Activated gamma-delta T cell treated with anti-CD3 and anti-CD28 coated beads, Interleukin-2, amount 50 U/mL, for 16 hours (primary cell): ENCODE data around the gene CPNE5.
"Not testable (repeated sequence)": the region's sequence is repeated elsewhere in the genome, so short reads cannot be mapped to it uniquely, and the experiment has no call there.

ENCODE experiments used
- DNase-seq: peaks from one replicate; pipeline ENCODE4 v3.0.0-alpha.2; 2020; ENCODE audit warnings: low read depth

Gene CPNE5

DNA sequence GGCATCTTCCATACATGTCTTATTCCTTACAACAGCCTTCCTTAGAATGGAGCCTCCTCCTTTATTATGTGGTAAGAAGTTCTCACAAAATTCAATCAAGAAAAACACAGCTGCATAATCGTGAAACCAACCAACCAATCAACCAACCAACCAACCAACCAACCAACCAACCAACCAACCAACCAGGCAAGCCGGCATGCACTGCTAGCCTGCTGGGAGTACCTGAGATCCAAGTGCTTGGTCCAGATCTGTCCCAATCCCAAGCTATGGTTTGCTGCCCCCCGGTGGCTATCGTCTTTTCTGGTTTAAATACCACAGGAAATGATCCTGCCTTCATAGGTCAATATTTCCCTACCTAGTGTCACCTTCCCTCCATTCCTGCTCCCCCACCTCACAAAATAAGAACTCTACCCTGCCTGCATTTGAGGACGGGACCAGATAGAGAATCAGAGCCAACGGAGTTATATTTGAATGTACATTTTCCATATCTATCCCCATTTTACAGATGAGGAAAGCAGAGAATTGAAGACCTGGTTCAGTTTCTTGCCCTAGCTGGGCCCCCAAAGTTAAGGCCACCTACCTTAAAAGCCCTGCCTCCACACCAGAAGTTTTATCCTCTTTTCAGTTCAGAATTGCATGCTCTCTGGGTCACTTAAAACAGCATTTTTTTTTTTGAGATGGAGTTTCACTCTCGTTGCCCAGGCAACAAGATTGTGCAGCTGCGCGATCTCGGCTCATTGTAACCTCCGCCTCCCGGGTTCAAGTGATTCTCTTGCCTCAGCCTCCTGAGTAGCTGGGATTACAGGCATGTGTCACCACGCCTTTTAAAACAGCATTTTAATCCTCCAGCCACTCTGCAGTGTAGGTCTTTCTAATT is 114.5 kb downstream of the CPNE5 start:
- DNase-seq, result no peak

GRCh38 chr6:36723992-36724391 is 115.3 kb downstream of the CPNE5 start:
- not testable (repeated sequence) for DNase-seq

GRCh38 chr6:36722879-36723278 is 116.4 kb downstream of the CPNE5 start:
- DNase-seq, result no peak

- no peak for DNase-seq
Measured at GRCh38 chr6:36722365-36722764, 116.9 kb downstream of the CPNE5 start.

DNA sequence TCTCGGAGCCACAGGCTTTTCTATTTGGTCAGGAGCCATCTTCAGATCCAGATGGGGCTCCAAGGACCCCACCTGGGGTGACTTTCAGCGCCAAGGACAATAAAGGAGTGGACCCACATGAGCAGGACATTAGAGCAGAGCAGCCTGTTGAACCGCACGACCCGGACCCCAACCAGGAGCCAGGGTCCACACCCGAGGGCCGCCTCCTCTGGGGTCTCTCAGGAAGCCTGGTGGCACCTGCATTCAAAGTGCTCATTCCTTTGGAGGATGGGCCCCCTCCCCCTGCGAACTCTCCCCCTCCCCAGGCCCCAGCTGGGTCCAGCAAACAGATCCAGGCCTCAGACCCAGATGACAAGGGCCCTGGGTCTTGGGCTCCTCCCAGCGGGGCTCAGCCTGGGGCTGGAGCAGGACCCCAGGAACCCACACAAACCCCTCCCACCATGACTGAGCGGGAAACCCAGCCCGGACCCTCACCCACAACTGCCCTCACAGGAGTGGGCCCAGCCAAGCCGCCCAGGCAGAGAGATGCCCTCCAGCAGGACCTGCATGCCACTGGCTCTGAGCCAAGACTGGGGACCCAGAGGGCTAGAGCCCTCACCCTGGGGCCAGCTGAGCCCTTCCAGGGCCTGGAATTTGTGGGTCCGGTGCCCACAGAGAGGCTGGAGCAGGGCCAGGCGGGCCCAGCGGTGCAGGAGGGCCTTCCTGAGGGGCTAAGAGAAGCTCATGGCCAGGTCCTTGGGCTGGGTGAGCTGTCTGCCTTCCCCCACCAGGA is 117.7 kb downstream of the CPNE5 start:
- DNase-seq, result no peak

GRCh38 chr6:36720251-36721141 is 118.7 kb downstream of the CPNE5 start:
- DNase-seq, result no peak

- no peak for DNase-seq
Measured at GRCh38 chr6:36719126-36719525, 120.1 kb downstream of the CPNE5 start.

DNA sequence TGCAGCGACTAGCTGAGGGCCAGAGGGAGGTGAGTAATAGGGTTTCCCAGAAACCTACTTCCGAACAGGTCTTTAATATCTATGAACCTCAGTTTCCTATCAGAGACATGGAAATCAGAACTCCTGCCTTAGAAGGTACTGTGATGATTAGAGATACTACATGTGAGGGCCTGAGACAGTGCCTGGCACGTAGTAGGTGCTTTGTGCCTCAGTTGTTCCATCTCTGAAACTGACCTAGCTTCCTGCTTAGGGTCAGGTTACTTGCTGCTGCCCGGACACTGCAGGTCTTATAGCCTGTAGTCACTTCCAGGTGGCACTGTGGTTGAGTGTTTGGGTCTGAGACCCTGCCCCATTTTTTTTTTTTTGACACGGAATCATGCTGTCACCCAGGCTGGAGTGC is 120.7 kb downstream of the CPNE5 start:
- DNase-seq, result no peak

DNA sequence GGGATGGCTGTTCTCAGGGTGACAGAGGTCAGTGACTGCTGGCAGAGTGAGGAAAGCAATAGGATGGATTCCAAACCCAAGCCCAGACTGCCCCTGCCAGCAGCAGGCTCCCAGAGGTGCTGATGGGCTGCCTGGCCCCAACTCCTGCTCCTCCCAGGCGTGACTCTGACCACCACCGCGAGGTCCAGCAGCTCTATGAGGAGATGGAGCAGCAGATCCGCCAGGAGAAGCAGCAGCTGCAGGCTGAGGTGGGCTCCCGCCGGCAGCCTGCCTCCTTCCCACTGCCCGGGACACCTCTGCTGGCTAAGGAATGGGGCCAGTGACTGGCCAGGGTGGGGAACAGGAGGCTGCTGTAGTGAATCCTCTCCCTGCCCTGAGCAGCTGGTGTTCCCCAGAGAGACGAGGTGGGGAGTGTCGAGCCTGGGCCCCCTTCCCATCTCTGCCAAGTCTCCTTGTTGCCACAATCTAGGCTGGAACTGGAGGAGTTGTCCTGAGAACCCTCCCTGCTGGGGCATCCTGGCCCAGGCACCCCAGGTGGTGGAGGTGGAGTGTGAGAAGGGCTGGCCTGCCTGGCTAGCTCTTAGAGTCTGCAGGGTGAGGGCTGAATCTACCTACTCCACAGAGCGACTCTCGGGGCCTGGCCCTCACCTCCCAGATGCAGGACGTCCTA is 121.2 kb downstream of the CPNE5 start:
- no peak for DNase-seq

GRCh38 chr6:36717231-36717825 is 121.9 kb downstream of the CPNE5 start:
- DNase-seq, result no peak

DNA sequence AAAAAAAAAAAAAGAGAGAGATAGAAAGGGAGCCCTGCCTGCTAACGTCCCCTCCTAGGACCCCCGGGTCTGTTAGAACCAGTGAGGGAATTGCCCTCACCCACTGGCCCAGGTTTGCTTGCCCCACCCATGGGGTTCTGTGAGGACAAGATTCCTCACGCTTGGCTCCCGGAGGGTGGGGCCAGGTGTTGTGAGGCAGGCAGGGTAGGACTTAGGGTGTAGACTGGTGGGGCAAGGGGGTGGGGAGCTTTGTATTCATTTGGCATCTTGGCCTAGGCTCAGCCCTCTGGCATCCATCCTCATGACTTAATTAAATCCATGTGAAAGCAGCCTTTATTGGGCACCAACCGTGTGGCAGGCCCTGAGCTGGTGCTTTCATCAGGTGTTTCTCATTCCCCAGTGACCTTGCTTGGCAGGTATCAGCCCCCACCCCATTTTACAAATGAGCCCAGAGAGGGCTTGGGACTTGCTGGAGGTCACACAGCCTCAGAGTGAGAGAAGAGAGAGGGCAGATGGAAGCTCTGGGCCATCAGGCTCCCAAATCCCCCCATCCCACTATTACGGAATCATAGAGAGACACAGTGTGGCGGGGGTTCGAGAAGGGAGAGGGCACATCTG is 122.7 kb downstream of the CPNE5 start:
- no peak for DNase-seq

DNA sequence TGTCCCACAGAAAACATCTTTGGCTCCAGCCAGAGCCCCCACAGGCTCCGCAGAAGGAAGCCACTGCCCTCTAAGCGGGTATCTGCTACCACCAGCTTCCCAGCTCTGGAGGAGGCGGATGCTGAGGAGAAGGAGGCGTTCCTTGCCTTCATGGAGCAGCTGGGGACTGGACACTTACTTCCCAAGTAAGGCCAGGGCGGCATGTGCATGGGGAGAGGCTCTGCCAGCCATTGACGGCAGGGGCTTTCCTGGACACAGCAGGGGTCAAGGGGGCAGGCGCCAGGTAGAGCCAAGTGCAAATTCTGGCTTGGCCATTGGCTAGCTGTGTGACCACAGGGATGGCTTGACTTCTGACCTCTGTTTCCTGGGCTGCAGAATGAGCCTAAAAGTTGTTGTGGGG is 123.8 kb downstream of the CPNE5 start:
- DNase-seq, result no peak

- no peak for DNase-seq
Measured at GRCh38 chr6:36714511-36714910, 124.7 kb downstream of the CPNE5 start.

DNA sequence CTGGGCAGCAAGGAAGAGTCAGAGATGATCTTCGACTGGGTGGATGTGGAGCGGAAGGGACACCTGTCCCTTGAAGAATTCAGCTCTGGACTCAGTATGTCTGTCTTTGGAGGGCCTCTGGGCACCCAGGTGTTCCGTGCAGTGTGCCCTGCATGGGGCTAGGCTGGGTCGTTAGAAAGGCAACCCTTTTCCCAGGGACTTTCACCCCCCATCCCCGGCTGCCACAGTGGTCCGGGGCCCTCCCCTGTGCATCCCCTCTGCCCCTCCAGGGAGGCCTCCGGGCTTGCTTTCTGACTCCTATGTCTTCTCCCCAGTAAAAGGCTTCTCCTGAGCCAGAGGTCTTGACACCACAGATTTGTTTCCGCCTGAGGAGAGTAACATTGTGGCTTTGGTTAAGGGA is 125.4 kb downstream of the CPNE5 start:
- DNase-seq, result no peak

DNA sequence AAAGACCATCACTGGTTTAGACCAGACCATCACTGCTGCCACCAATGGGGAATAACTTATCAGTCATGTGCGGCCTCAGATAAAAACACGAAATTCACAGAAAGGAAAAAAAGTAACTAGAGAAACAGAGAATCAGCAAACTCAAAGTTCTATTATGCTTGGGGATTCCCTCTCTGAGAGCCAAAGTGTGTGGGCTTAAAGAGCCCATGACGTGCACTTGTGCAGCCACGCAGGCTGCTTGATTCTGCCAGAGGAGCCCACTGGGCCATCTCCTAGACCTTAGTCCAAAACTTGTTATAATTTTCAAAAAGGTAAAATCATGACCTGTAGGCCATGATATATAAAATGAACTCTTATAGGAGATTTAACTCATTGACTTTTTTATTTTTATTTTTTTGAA is 126.4 kb downstream of the CPNE5 start:
- DNase-seq, result no peak

DNA sequence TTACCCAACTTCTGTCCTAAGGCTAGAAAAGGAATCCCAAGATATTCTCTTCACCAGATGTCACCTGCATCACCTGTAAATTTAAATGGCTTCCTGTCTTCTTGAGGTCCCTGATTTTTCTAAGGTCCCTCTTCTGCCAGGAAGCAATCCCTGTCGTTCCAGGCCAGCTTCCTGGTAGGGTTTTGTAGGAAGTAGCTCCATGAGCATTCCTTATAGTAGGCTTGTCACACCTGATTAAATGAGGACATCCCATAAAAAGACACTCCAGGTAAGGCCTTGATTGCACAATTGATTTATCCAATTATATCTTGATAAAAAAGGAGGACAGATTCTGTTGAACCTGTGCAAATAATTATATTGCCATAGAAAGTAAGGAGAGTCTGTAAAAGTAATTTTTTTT is 132.9 kb downstream of the CPNE5 start:
- no peak for DNase-seq

GRCh38 chr6:36704961-36705577 is 134.2 kb downstream of the CPNE5 start:
- DNase-seq, result not testable (repeated sequence)

DNA sequence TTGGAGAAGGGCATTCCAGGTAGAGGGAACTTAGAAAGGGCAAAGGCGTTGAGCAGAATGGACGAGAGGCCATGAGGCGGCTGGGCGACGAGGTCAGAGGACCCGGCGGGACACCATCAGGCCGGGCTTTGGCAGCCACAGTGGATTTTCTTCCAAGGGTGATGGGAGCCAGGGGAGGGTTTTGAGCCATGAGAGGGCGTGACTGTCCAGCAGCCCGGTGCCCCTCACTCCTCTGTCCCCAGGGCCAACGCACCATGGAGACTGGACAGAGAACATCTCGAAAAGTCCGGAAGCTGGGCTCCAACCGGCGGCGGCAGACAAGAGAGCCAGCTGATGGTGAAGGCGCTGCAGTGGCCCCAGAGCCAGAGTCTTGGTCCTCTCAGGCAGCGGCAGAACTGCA is 135.3 kb downstream of the CPNE5 start:
- no peak for DNase-seq

DNA sequence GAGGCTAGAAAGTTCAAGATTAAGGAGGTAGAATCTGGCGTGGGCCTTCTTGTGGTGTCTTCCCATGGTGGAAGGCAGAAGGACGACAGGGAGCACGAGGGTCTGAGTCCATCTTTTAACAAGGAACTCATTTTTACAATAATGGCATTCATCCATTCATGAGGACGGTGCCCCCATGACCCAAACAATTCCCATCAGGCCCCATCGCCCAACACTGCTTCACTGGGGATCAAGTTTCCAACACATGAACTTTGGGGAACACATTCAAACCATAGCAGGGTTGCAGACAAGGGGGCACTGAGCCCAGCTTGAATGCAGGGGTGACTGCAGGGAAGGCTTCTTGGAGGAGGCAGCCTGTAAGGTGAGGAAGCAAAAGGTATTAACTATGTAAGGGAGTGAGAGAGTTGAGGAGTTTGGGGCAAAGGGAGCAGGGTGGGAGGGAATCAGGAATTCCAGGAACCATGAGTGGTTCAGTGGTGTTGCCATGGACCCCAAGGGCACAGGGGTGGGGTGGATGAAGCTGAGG is 136.1 kb downstream of the CPNE5 start:
- no peak for DNase-seq

- DNase-seq, result no peak
Measured at GRCh38 chr6:36702656-36703055, 136.6 kb downstream of the CPNE5 start.
